Activated CD4-positive, alpha-beta memory T cell treated with anti-CD3 and anti-CD28 coated beads for 36 hours (primary cell): ENCODE measurements around the gene ZNF672. TPM values are rescaled to one million over a fixed set of nuclear protein-coding genes. Genes with fewer than 3 reads are reported as not detected.
"Not testable (repeated sequence)": the region's sequence is repeated elsewhere in the genome, so short reads cannot be mapped to it uniquely, and the experiment has no call there.

ENCODE experiments used
- CTCF ChIA-PET: fragments of 350-600 bp; sonication (Branson Sonifier 250); formaldehyde crosslinking; loops from one replicate; lab custom pipeline; 2021; ENCODE audit warnings: antibody characterized with exemption, inconsistent platforms; lab: Charles Lee
- POLR2A ChIA-PET: fragments of 350-600 bp; sonication (Branson Sonifier 250); formaldehyde crosslinking; loops from one replicate; lab custom pipeline; 2021; ENCODE audit warnings: antibody characterized with exemption; lab: Charles Lee
- DNase-seq: peaks from one replicate; pipeline ENCODE4 v3.0.0-alpha.2; 2020
- H3K27ac Mint-ChIP-seq: one replicate; pipeline ENCODE4 v1.8.0; 2021; ENCODE audit warnings: mixed read lengths
- H3K27me3 Mint-ChIP-seq: one replicate; pipeline ENCODE4 v1.8.0; 2021; ENCODE audit warnings: mixed read lengths
- H3K36me3 Mint-ChIP-seq: one replicate; pipeline ENCODE4 v1.8.0; 2021; ENCODE audit warnings: mixed read lengths
- H3K4me1 Mint-ChIP-seq: one replicate; pipeline ENCODE4 v1.8.0; 2021; ENCODE audit warnings: low read depth, mixed read lengths
- H3K4me3 Mint-ChIP-seq: one replicate; pipeline ENCODE4 v1.8.0; 2021; ENCODE audit warnings: mild to moderate bottlenecking, mixed read lengths
- H3K9me3 Mint-ChIP-seq: one replicate; pipeline ENCODE4 v1.8.0; 2021; ENCODE audit warnings: mixed read lengths
- intact Hi-C: fragments of 100-400 bp; cut with micrococcal nuclease; formaldehyde crosslinking; loops from one replicate; pipeline ENCODE4 v1.15.1; 2023
- total RNA-seq, 2 experiments: library from RNA; stranded (reverse); gene quantifications; one replicate each; pipeline ENCODE4 v1.2.3, GENCODE V29; 2021

ZNF672 gene
- total RNA-seq, 2 experiments from 2014 or later = 50.3 to 51.4 TPM

DNA sequence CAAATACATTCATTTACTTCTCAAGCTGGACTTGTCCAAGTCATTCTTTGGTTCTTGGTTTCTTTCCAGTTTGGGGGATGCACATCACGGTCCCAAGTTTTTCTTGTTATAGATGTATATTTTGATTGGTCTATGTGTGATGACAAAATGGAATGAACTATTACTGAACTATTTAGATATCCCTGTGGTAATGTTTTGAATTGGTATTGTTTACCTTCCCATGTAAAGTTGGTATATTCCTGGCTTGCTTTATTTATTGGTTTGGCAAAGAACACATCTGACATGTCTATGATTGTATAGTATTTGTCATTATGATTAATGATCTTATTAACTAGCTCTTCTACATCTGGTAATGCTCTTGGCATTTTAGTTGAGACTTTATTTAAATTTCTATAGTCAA lies 43.2 kb downstream of the ZNF672 start:
- peaks cover 3% of the 10 kb centered on the region for H3K4me1 Mint-ChIP-seq
- intact Hi-C loops = no loop called here
- ChIA-PET POLR2A (no interaction called here), CTCF (no interaction called here)
- H3K9me3 Mint-ChIP-seq = no peaks in the 10 kb centered on the region
- no peak overlapping the region for H3K4me3 Mint-ChIP-seq
- no peaks in the 10 kb centered on the region for H3K36me3 Mint-ChIP-seq
- H3K27me3 Mint-ChIP-seq = peaks cover 1% of the 10 kb centered on the region
- DNase-seq = no peak
- H3K27ac Mint-ChIP-seq = no peak overlapping the region

DNA sequence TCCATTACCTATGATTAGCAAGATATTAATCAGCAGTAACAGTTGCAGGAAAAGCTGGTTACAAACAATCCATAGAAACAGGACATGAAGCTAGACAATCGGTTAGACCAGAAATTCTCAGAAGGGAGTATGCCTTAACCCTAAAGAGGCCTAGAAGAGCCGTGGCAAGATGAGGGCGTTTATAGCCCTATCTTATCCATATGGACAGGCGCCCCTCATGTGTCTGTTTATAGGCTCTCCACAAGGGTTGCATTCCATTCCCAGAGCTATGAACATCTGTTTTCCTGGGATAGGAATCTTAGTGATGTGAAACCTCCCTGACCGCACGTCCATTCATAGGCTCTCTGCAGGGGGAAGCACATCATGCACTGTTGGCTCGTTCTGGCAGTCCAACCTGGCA lies 44.4 kb downstream of the ZNF672 start:
- H3K9me3 Mint-ChIP-seq, H3K27me3 Mint-ChIP-seq, POLR2A ChIA-PET, H3K36me3 Mint-ChIP-seq, H3K4me1 Mint-ChIP-seq, H3K4me3 Mint-ChIP-seq, DNase-seq, intact Hi-C loops, H3K27ac Mint-ChIP-seq: not testable (repeated sequence)
- CTCF ChIA-PET = interaction anchor here (1.0 kb wide), 1 partner anchor 9 kb away, joined by 3 read pairs; no protein-coding TSS in a partner anchor

DNA sequence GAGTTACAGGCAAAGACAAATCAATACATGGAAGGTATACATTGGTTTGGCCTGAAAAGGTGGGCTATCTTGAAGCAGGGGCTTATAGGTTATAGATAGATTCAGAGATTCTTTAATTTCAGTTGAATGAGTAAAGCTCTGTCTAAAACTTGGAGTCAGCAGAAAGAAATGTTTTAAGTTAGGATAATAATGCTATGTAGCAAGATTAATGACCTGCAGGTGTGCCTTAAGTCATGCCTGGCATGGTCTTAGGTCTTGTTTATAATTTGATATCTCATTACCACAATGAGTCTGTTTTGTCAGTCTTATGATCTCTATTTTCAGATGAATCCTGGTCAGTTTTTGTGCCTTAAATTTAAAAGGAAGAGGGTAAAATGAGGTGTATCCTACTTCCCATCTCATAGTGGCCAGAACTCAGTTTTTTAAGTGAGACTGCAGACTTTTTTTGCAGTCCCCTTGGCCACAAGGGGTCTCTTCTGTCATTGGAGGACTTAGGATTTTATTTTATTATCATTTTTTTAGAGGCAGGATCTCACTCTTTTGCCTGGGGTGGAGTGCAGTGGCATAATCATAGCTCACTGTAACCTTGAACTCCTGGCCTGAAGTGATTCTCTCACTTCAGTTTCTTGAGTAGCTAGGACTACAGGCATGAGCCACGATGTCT lies 46.7 kb downstream of the ZNF672 start:
- H3K27me3 Mint-ChIP-seq = peaks cover 1% of the 10 kb centered on the region
- no peaks in the 10 kb centered on the region for H3K36me3 Mint-ChIP-seq
- no peak for DNase-seq
- POLR2A ChIA-PET = no interaction called here
- no peak overlapping the region for H3K27ac Mint-ChIP-seq
- intact Hi-C loops = no loop called here
- CTCF ChIA-PET = interaction anchor here (1.3 kb wide), 1 partner anchor 19 kb away, joined by 3 read pairs; no protein-coding TSS in a partner anchor
- no peaks in the 10 kb centered on the region for H3K9me3 Mint-ChIP-seq
- no peak overlapping the region for H3K4me3 Mint-ChIP-seq
- no peaks in the 10 kb centered on the region for H3K4me1 Mint-ChIP-seq

DNA sequence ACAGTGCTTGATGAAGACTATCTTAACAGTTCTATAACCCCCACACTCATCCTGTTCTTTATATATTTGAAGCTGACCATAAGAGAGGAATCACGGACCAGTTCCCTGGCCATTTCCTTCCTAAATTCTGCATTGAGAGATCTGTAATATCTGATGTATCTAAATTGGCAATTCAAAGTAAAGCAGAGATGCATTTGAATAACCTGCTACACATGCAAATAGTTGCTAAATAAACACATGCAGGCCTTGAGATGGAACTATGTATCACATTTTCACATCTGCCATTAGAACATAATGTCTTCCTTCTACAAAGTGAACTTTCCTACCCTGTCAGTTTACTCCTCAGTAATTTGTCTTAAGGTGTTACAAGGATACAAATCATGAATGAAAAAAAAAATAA lies 47.6 kb downstream of the ZNF672 start:
- Mint-ChIP-seq H3K36me3 (no peaks in the 10 kb centered on the region), H3K4me1 (no peaks in the 10 kb centered on the region), H3K27me3 (peaks cover 7% of the 10 kb centered on the region), H3K27ac (no peak overlapping the region), H3K4me3 (no peak overlapping the region), H3K9me3 (no peaks in the 10 kb centered on the region)
- ChIA-PET POLR2A (no interaction called here), CTCF (interaction anchor here (1.3 kb wide), 1 partner anchor 18 kb away, joined by 3 read pairs; no protein-coding TSS in a partner anchor)
- DNase-seq = no peak
- intact Hi-C loops = no loop called here

DNA sequence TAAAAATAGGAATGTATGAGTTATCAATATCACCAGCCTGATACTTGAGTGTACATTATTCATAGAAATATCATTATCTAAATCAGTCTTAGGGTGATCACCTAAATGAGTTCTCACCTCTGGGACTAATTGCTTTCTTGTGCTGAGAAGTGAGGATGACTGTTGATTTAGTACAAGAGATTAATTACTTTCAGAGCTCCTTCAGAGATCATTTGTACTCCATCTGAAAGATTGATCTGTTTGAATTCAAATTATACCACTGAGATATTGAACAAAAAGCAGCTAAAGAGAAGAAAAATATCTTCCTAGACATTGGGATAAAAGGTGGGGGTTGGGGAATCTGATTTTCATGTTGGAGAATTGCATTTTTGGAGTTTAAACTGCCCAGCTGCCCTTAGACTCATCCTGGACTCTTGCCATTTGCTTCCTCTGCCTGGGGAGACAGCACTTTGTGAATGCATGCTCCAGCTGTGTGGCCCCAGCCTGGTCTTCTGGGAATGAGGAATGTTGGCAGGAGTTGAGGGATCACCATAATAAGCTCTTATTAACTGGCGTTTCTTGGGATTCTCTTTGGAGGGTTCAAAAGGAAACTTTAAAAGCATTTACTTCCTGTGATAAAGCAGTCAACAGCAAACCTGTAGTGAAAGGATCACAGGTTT lies 48.3 kb downstream of the ZNF672 start:
- H3K36me3 Mint-ChIP-seq = no peaks in the 10 kb centered on the region
- H3K9me3 Mint-ChIP-seq = no peaks in the 10 kb centered on the region
- intact Hi-C loops = no loop called here
- no peak overlapping the region for H3K27ac Mint-ChIP-seq
- H3K4me3 Mint-ChIP-seq = no peak overlapping the region
- peaks cover 9% of the 10 kb centered on the region for H3K27me3 Mint-ChIP-seq
- ChIA-PET CTCF (interaction anchor here (0.7 to 1.3 kb wide), 2 partner anchors 17 to 64 kb away, joined by 3 read pairs; no protein-coding TSS in a partner anchor), POLR2A (interaction anchor here (0.8 kb wide), 1 partner anchor 15 kb away, joined by 3 read pairs; no protein-coding TSS in a partner anchor)
- H3K4me1 Mint-ChIP-seq = no peaks in the 10 kb centered on the region
- DNase-seq = no peak

DNA sequence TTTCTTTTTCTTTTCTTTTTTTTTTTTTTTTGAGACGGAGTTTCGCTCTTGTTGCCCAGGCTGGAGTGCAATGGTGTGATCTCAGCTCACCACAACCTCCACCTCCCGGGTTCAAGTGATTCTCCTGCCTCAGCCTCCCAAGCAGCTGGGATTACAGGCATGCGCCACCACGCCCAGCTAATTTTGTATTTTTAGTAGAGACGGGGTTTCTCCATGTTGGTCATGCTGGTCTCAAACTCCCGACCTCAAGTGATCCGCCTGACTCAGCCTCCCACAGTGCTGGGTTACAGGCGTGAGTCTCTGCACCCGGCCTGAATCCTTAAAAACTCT lies 51.9 kb downstream of the ZNF672 start:
- H3K4me1 Mint-ChIP-seq, H3K27me3 Mint-ChIP-seq, intact Hi-C loops, H3K4me3 Mint-ChIP-seq, H3K9me3 Mint-ChIP-seq, H3K36me3 Mint-ChIP-seq, H3K27ac Mint-ChIP-seq, POLR2A ChIA-PET, DNase-seq, CTCF ChIA-PET: not testable (repeated sequence)

DNA sequence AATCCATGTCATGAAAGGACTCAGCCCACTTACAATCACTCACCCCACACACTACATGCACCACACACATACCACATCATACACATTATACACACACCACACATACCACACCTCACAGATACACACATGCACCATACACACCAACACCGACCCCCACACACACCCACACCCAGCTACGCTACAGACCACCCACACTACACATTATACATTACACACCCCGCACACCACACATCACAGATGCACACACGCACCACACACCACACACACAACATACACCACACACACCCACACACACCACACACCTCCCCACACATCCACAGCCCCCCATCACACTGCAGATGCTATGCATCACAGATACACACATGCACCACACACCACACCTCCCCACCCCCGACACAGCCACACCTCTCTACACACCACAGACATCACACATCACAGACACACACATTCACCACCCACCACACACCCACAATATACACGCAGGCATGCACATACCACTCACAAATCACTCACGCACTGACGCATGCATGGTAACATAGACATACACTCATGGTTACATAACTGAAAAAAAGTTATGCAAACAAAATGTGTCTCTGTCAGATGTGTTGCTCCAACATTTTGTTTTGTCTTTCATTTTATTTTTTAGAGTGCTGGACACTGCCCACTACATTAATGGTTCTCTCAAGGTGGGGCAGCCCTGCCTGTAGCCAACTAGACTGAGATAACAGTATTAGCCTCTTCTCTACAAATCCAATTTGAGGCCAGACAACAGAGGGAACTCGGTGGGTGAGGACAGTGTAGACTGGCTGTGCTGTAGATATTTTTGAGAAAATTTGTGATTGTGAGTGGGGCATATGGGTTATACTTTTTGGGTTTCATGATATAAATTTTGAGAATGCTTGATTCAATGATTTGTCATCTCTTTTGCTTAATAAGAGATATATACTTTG lies 52.8 kb downstream of the ZNF672 start:
- no peaks in the 10 kb centered on the region for H3K9me3 Mint-ChIP-seq
- CTCF ChIA-PET = no interaction called here
- no peak overlapping the region for H3K4me3 Mint-ChIP-seq
- intact Hi-C loops = no loop called here
- no peaks in the 10 kb centered on the region for H3K36me3 Mint-ChIP-seq
- no peak overlapping the region for H3K27ac Mint-ChIP-seq
- POLR2A ChIA-PET = no interaction called here
- no peak for DNase-seq
- no peaks in the 10 kb centered on the region for H3K4me1 Mint-ChIP-seq
- H3K27me3 Mint-ChIP-seq = peaks cover 9% of the 10 kb centered on the region

DNA sequence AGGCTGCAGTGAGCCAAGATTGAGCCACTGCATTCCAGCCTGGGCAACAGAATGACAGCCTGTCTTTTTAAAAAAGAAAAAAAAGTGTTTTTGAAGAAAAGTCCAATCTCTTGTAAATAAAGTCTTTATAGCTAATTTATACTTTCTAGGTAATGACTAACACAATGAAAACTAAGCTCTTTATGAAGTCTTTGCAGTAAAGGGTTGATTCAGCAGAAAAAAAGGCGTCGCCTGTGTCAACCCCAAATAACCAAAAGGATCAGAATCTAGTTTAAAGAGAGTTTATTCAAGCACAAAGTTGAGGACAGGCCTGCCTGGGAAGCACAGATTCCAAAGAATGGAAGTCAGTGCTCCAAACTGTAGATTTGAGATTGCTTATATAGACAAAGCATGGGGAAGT lies 53.7 kb downstream of the ZNF672 start:
- Mint-ChIP-seq H3K27ac (no peak overlapping the region), H3K4me1 (no peaks in the 10 kb centered on the region), H3K36me3 (no peaks in the 10 kb centered on the region), H3K27me3 (peaks cover 12% of the 10 kb centered on the region), H3K4me3 (no peak overlapping the region), H3K9me3 (no peaks in the 10 kb centered on the region)
- DNase-seq = no peak
- intact Hi-C loops = no loop called here
- ChIA-PET POLR2A (no interaction called here), CTCF (no interaction called here)

DNA sequence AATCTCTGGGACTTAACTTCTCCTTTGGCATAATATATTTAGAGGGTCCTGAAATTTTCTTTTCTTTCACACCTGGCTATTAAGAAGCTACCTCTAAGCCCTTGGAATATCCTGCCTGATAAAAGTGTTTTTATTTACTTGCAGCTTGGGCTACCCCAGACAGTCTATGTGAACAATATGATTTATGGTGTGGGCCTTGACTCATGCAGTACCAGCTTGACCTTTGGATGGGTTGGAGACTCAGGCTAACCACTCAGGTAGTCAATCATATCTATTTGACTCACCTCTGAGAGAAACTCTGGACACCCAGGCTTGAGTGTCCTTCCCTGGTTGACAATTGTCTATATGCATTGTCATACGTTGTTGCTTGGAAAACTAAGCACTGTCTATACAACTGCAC lies 54.6 kb downstream of the ZNF672 start:
- H3K27me3 Mint-ChIP-seq = peaks cover 17% of the 10 kb centered on the region
- POLR2A ChIA-PET = no interaction called here
- CTCF ChIA-PET = no interaction called here

DNA sequence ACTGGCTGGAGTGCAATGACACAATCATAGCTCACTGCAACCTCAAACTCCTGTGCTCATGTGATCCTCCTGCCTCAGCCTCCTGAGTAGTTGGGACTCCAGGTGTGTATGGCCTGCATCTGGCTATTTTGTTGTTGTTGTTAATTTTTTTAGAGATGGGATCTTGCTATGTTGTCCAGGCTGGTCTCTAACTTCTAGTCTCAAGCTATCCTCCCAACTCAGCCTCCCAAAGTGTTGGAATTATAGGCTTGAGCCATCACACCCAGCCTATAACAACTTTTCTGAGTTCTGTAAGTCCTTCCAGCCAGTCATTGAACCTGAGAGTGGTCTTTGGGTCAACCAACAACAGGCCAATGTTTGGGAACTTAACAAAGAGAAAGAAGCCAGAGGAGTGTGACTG lies 56.8 kb downstream of the ZNF672 start:
- H3K4me3 Mint-ChIP-seq = no peak overlapping the region
- peaks cover 25% of the 10 kb centered on the region for H3K27me3 Mint-ChIP-seq
- intact Hi-C loops = no loop called here

More for the DNA sequence above, 54.6 kb downstream of the ZNF672 start:
- intact Hi-C loops = no loop called here
- Mint-ChIP-seq H3K36me3 (no peaks in the 10 kb centered on the region), H3K9me3 (no peaks in the 10 kb centered on the region), H3K4me1 (no peaks in the 10 kb centered on the region), H3K4me3 (no peak overlapping the region), H3K27ac (no peak overlapping the region)
- no peak for DNase-seq

DNA sequence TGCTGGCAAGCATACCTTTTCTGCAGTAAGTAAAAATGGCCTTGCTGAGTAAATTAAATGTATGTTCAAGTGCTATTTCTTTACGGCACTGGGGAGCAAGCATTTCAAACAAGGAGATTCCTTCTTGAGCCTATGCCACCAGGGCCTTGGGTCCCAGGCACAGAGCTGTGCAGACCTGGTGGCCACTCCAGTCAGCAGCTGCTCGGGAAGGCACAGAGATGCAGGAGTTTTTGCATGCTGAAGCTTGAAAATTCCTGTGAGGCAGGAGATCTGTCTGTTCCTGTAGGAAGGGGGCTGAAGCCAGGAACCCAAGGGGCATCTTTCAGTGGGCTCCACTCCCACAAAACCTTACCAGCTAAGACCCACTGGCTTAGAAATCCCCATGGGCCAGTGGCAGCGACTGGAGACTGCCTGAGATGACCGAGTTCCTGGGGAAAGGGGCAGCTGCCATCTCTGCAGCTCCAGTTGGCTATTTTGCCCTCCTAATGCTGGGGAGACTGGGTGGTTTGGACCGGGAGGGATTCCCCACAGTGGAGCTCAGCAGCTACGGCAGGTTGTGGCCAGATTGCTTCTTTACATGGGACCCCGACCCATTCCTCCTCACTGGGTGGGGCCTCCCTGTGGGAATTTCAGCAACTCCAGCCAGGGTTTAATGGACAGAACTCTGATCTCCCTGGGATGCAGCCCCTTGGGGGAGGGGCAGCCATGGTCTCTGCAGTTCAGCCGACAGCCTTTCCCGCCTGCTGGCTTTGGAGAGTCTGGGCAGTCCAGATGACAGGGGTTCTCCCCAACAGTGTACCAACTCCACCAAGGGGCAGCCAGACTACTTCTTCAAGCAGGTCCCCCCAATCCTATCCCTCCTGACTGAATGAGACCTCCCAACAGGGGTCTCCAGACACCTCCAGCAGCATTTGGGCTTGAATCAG lies 59.7 kb downstream of the ZNF672 start:
- Mint-ChIP-seq H3K4me1 (no peaks in the 10 kb centered on the region), H3K27ac (no peak overlapping the region), H3K9me3 (no peaks in the 10 kb centered on the region), H3K27me3 (peaks cover 18% of the 10 kb centered on the region), H3K36me3 (no peaks in the 10 kb centered on the region), H3K4me3 (no peak overlapping the region)
- DNase-seq = no peak
- ChIA-PET CTCF (no interaction called here), POLR2A (no interaction called here)
- intact Hi-C loops = no loop called here

More for the DNA sequence above, 56.8 kb downstream of the ZNF672 start:
- no peaks in the 10 kb centered on the region for H3K4me1 Mint-ChIP-seq
- H3K27ac Mint-ChIP-seq = no peak overlapping the region
- ChIA-PET POLR2A (no interaction called here), CTCF (no interaction called here)
- H3K9me3 Mint-ChIP-seq = no peaks in the 10 kb centered on the region
- no peak for DNase-seq
- no peaks in the 10 kb centered on the region for H3K36me3 Mint-ChIP-seq
